GM12878 (cell line): ENCODE data around the gene CFAP92. TPM values are rescaled to one million over a fixed set of nuclear protein-coding genes. Genes with fewer than 3 reads are reported as not detected.

Experiments
- ATAC-seq: fragments of 200-7000 bp; cut with Tn5 transposase; 3 replicates; pipeline ENCODE4 v1.9.1; 2020; ENCODE audit warnings: mild to moderate bottlenecking, moderate library complexity
- BruUV-seq: library from RNA; stranded (reverse); fragments of 400-500 nt; replicated peaks from 2 replicates; lab custom pipeline; 2021; lab: Mats Ljungman, UMichigan
- CTCF ChIA-PET: fragments of 300-600 bp; sonication (Branson Sonifier 250); formaldehyde crosslinking; extraction: SDS; loops from one replicate; lab custom pipeline; 2021; ENCODE audit warnings: inconsistent platforms; lab: Yijun Ruan, JAX
- POLR2A ChIA-PET: fragments of 350-600 bp; formaldehyde crosslinking; extraction: SDS; loops from one replicate; lab custom pipeline; 2021; ENCODE audit warnings: inconsistent platforms; lab: Charles Lee
- RAD21 ChIA-PET: fragments of 300-600 bp; sonication (Branson Sonifier 250); formaldehyde crosslinking; loops from one replicate; lab custom pipeline; 2023; ENCODE audit warnings: antibody characterized with exemption; ENCODE audit not compliant: unreplicated experiment; lab: Charles Lee
- SMC1A ChIA-PET: fragments of 300-600 bp; sonication (Branson Sonifier 250); formaldehyde crosslinking; loops from one replicate; lab custom pipeline; 2023; ENCODE audit not compliant: unreplicated experiment, uncharacterized antibody; lab: Charles Lee
- DNase-seq: peaks from one replicate; pipeline ENCODE4 v3.0.0-alpha.2; 2011; ENCODE audit warnings: low read depth, low spot score
- FAIRE-seq: peaks from 3 replicates; lab custom pipeline; 2011; peaks lifted over from hg19 to GRCh38; lab: Jason Lieb, UNC
- H2AFZ ChIP-seq: 2 replicates; pipeline ENCODE4 v1.6.0; 2011; ENCODE audit warnings: low read depth, low read length, control low read depth; ENCODE audit not compliant: control insufficient read depth
- H3K27ac ChIP-seq: 2 replicates; pipeline ENCODE4 v1.5.1; 2011; ENCODE audit warnings: control low read depth; ENCODE audit not compliant: control insufficient read depth, insufficient read depth
- H3K27me3 ChIP-seq, 2 experiments: replicated peaks in 1 of 2; 2 replicates each; pipeline versions ENCODE4 v1.6.0 to v1.6.1; 2011; ENCODE audit warnings: low read length in 1 of 2; ENCODE audit not compliant: control insufficient read depth in 2 of 2, insufficient read depth in 2 of 2
- H3K36me3 ChIP-seq, 2 experiments: 2 replicates each; pipeline ENCODE4 v1.5.1; 2011; ENCODE audit warnings: low read length in 1 of 2; ENCODE audit not compliant: control insufficient read depth in 2 of 2, insufficient read depth in 2 of 2
- H3K4me1 ChIP-seq: 2 replicates; pipeline ENCODE4 v1.6.1; 2011; ENCODE audit warnings: mild to moderate bottlenecking, low read length, moderate library complexity, mixed read lengths; ENCODE audit not compliant: control insufficient read depth, insufficient read depth
- H3K4me2 ChIP-seq: 2 replicates; pipeline ENCODE4 v1.6.0; 2011; ENCODE audit warnings: control low read depth; ENCODE audit not compliant: control insufficient read depth, insufficient read depth
- H3K4me3 ChIP-seq: fragments of 200-600 bp; sonication (generic); 2 replicates; pipeline ENCODE4 v1.5.1; 2016
- H3K79me2 ChIP-seq: 2 replicates; pipeline ENCODE4 v1.6.0; 2011; ENCODE audit warnings: low read length; ENCODE audit not compliant: control insufficient read depth, insufficient read depth
- H3K9ac ChIP-seq: 2 replicates; pipeline ENCODE4 v1.8.0; 2011; ENCODE audit warnings: low read length, control low read depth, mixed read lengths; ENCODE audit not compliant: control insufficient read depth, insufficient read depth
- H3K9me3 ChIP-seq: replicated peaks from 3 replicates; pipeline ENCODE4 v1.5.1; 2011; ENCODE audit warnings: mild to moderate bottlenecking, low read length; ENCODE audit not compliant: control insufficient read depth, insufficient read depth
- H4K20me1 ChIP-seq: 2 replicates; pipeline ENCODE4 v1.6.0; 2011; ENCODE audit not compliant: control insufficient read depth, insufficient read depth
- ASH2L ChIP-seq: fragments of 300-600, 200-600 bp; sonication (generic); IDR thresholded peaks from 2 replicates; pipeline ENCODE4 v1.6.1; 2017; ENCODE audit warnings: low read depth, mild to moderate bottlenecking, borderline replicate concordance
- BRCA1 ChIP-seq: IDR thresholded peaks from 2 replicates; pipeline ENCODE4 v1.6.1; 2011; ENCODE audit warnings: low read depth, low read length, improper control_type of control experiment
- CREM ChIP-seq: IDR thresholded peaks from 2 replicates; pipeline ENCODE4 v1.6.1; 2014; ENCODE audit warnings: antibody characterized with exemption, low read depth
- HDGF ChIP-seq: fragments of 450-650 bp; IDR thresholded peaks from 2 replicates; pipeline ENCODE4 v1.6.1; 2016; ENCODE audit warnings: antibody characterized with exemption
- MEF2B ChIP-seq: fragments of 450-650 bp; IDR thresholded peaks from 2 replicates; pipeline ENCODE4 v1.6.1; 2018; ENCODE audit warnings: mild to moderate bottlenecking, moderate library complexity; ENCODE audit not compliant: partially characterized antibody, poor library complexity, severe bottlenecking
- MYB ChIP-seq: fragments of 150-350 bp; IDR thresholded peaks from 2 replicates; pipeline ENCODE4 v1.6.1; 2014; ENCODE audit warnings: mild to moderate bottlenecking, low read depth, low read length, borderline replicate concordance
- NFXL1 ChIP-seq: fragments of 450-650 bp; IDR thresholded peaks from 2 replicates; pipeline ENCODE4 v1.6.1; 2017; ENCODE audit warnings: antibody characterized with exemption, mild to moderate bottlenecking, borderline replicate concordance
- NFYA ChIP-seq: IDR thresholded peaks from 2 replicates; pipeline ENCODE4 v1.6.1; 2011; ENCODE audit warnings: low read depth, mild to moderate bottlenecking, low read length, improper control_type of control experiment, borderline replicate concordance
- PAX5 ChIP-seq: IDR thresholded peaks from 2 replicates; pipeline ENCODE4 v1.6.1; 2011; ENCODE audit warnings: low read depth, low read length, borderline replicate concordance
- RUNX3 ChIP-seq: IDR thresholded peaks from 2 replicates; pipeline ENCODE4 v1.6.1; 2012; ENCODE audit warnings: low read length, inconsistent platforms
- SMAD1 ChIP-seq: fragments of 450-650 bp; IDR thresholded peaks from 2 replicates; pipeline ENCODE4 v1.6.1; 2018; ENCODE audit warnings: mild to moderate bottlenecking, low read depth; ENCODE audit not compliant: partially characterized antibody
- STAT3 ChIP-seq: IDR thresholded peaks from 2 replicates; pipeline ENCODE4 v1.6.1; 2011; ENCODE audit warnings: low read depth, low read length, improper control_type of control experiment
- SUZ12 ChIP-seq: fragments of 200-600 bp; sonication (generic); IDR thresholded peaks from one replicate; pipeline ENCODE4 v1.6.1; 2018; ENCODE audit warnings: antibody characterized with exemption, mild to moderate bottlenecking; ENCODE audit not compliant: unreplicated experiment
- WGBS: methylation state at CpG from one replicate; pipeline ENCODE4 v1.1.6; 2016; ENCODE audit warnings: low lambda C conversion rate; ENCODE audit not compliant: insufficient replicate concordance, insufficient coverage; ENCODE audit errors: missing lambda C conversion rate; 5-methylcytosine and 5-hydroxymethylcytosine counted together
- in situ Hi-C: fragments of 300-500 bp; cut with MboI; formaldehyde crosslinking; loops from 9 replicates; pipeline ENCODE4 v1.14.3; 2018; ENCODE audit warnings: mixed read lengths
- intact Hi-C: fragments of 100-400 bp; cut with micrococcal nuclease; formaldehyde crosslinking; loops from one replicate; pipeline ENCODE4 v1.14.2; 2022; ENCODE audit not compliant: unreplicated experiment
- polyA plus RNA-seq, 11 experiments: library from polyadenylated mRNA; depleted of rRNA in 4 of 11; unstranded in 6 of 11; stranded (reverse) in 5 of 11; fragments of >200 nt; fragmentation: Nextera tagmentation in 4 of 11; fragmentation: Illumina TruSeq in 1 of 11; extraction: Ambion mirVana in 4 of 11; extraction: Trizol in 1 of 11; gene quantifications; 1 replicate in 1 of 11; 2 replicates in 10 of 11; pipeline versions ENCODE4 v1.2.1 to v1.2.3, GENCODE V29; 2011 to 2016; ENCODE audit warnings: inconsistent platforms in 2 of 11, missing spikeins in 2 of 11, low read depth in 1 of 11
- total RNA-seq, 4 experiments: library from RNA; depleted of rRNA in 3 of 4; stranded (reverse); fragments of >200 nt in 3 of 4; fragmentation: Illumina TruSeq in 1 of 4; extraction: Trizol in 1 of 4; gene quantifications; 2 replicates each; pipeline versions ENCODE4 v1.2.1 to v1.2.3, GENCODE V29; 2013 to 2021
- TF ChIP-seq, protein P1 (sequence below): fragments of 450-650 bp; IDR thresholded peaks from 2 replicates; pipeline ENCODE4 v1.6.1; 2017; ENCODE audit warnings: borderline replicate concordance
- TF ChIP-seq, protein P2 (sequence below): IDR thresholded peaks from 2 replicates; pipeline ENCODE4 v1.6.1; 2012; ENCODE audit warnings: low read depth, low read length, improper control_type of control experiment
- TF ChIP-seq, protein P3 (sequence below): fragments of 450-650 bp; formaldehyde crosslinking; IDR thresholded peaks from 2 replicates; pipeline ENCODE4 v1.4.0; 2022; ENCODE audit warnings: mild to moderate bottlenecking, moderate library complexity
- TF ChIP-seq, protein P4 (sequence below): fragments of 450-650 bp; IDR thresholded peaks from 2 replicates; pipeline ENCODE4 v1.6.1; 2017; ENCODE audit warnings: mild to moderate bottlenecking, low read depth, inconsistent platforms; ENCODE audit not compliant: poor library complexity, severe bottlenecking

The CFAP92 gene
- total and polyA plus RNA-seq, 10 of the 15 experiments (the other 5 are each of a cell fraction or from before 2014, with no cell fraction given) = 0.05 to 0.52 (median 0.14) TPM; not detected in 7

DNA sequence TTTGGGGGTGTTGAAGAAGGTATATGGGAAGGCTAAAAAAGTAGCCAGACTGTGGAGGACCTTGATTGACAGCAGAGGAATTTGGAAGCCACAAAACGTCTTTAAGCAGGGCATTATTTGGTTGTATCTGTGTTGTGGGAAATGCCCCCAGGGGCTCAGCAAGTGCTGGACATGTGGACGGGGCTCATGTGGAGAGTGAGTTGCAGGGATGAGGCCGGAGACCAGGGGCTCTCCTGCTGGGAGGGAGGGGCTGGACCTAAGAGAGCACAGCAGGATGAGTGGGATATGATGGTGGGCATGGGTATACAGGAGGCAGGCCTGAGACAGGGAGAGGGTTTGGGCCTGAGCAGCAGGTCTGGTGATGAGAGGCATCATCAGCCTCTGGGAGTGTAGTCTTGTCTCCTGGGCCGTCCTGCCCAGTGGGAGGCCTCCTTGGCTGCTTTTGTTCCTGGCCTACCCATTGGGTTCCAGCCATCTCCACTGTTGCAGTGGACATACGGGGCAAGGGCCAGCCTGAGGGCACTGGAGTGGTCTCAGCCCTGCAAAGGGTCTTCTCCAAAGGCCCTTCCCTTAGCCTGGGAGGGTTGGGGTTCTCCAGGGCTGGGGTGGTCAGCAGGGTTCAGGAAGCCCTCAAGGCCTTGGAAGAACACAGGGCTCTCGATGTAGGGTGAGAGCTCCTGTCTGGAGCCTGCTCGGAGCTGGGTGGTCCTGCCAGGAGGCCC lies 86.9 kb downstream of the CFAP92 start:
- 85% methylated on average over 7 of the region's 7 CpGs for WGBS
- RAD21 ChIA-PET = no interaction called here
- no peak overlapping the region for H3K27ac ChIP-seq
- SMC1A ChIA-PET = no interaction called here
- no peaks in the 10 kb centered on the region for H3K9me3 ChIP-seq
- no peaks in the 10 kb centered on the region for H3K79me2 ChIP-seq
- POLR2A ChIA-PET = no interaction called here
- H4K20me1 ChIP-seq = no peaks in the 10 kb centered on the region
- CTCF ChIA-PET = no interaction called here
- H3K27me3 ChIP-seq = no peaks in the 10 kb centered on the region
- peaks cover 13 to 36% of the 10 kb centered on the region in 2 experiments for H3K36me3 ChIP-seq
- intact Hi-C loops = no loop called here
- no peaks in the 10 kb centered on the region for H3K4me1 ChIP-seq
- H2AFZ ChIP-seq = no peak overlapping the region
- in situ Hi-C loops = no loop called here
- no peak overlapping the region for H3K4me3 ChIP-seq
- no peak for FAIRE-seq
- H3K9ac ChIP-seq = no peak overlapping the region
- no peak overlapping the region for H3K4me2 ChIP-seq
- DNase-seq = no peak
- no TSS peak for BruUV-seq
- no peak for ATAC-seq
- TF ChIP-seq, protein P1, sequence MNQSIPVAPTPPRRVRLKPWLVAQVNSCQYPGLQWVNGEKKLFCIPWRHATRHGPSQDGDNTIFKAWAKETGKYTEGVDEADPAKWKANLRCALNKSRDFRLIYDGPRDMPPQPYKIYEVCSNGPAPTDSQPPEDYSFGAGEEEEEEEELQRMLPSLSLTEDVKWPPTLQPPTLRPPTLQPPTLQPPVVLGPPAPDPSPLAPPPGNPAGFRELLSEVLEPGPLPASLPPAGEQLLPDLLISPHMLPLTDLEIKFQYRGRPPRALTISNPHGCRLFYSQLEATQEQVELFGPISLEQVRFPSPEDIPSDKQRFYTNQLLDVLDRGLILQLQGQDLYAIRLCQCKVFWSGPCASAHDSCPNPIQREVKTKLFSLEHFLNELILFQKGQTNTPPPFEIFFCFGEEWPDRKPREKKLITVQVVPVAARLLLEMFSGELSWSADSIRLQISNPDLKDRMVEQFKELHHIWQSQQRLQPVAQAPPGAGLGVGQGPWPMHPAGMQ = no peak
- TF ChIP-seq, protein P2, sequence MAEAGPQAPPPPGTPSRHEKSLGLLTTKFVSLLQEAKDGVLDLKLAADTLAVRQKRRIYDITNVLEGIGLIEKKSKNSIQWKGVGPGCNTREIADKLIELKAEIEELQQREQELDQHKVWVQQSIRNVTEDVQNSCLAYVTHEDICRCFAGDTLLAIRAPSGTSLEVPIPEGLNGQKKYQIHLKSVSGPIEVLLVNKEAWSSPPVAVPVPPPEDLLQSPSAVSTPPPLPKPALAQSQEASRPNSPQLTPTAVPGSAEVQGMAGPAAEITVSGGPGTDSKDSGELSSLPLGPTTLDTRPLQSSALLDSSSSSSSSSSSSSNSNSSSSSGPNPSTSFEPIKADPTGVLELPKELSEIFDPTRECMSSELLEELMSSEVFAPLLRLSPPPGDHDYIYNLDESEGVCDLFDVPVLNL = no peak
- TF ChIP-seq, protein P3, sequence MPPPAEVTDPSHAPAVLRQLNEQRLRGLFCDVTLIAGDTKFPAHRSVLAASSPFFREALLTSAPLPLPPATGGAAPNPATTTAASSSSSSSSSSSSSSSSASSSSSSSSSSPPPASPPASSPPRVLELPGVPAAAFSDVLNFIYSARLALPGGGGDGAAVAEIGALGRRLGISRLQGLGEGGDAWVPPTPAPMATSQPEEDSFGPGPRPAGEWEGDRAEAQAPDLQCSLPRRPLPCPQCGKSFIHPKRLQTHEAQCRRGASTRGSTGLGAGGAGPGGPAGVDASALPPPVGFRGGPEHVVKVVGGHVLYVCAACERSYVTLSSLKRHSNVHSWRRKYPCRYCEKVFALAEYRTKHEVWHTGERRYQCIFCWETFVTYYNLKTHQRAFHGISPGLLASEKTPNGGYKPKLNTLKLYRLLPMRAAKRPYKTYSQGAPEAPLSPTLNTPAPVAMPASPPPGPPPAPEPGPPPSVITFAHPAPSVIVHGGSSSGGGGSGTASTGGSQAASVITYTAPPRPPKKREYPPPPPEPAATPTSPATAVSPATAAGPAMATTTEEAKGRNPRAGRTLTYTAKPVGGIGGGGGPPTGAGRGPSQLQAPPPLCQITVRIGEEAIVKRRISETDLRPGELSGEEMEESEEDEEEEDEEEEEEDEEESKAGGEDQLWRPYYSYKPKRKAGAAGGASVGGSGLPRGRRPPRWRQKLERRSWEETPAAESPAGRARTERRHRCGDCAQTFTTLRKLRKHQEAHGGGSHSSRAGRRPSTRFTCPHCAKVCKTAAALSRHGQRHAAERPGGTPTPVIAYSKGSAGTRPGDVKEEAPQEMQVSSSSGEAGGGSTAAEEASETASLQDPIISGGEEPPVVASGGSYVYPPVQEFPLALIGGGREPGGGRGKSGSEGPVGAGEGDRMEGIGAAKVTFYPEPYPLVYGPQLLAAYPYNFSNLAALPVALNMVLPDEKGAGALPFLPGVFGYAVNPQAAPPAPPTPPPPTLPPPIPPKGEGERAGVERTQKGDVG (CRISPR knock-in tag) = no peak
- TF ChIP-seq MEF2B (no peak), SMAD1 (no peak), RUNX3 (no peak), SUZ12 (no peak), NFYA (no peak), NFXL1 (no peak), STAT3 (no peak), HDGF (no peak), BRCA1 (no peak), ASH2L (no peak), MYB (no peak), PAX5 (no peak), CREM (no peak)
- TF ChIP-seq, protein P4, sequence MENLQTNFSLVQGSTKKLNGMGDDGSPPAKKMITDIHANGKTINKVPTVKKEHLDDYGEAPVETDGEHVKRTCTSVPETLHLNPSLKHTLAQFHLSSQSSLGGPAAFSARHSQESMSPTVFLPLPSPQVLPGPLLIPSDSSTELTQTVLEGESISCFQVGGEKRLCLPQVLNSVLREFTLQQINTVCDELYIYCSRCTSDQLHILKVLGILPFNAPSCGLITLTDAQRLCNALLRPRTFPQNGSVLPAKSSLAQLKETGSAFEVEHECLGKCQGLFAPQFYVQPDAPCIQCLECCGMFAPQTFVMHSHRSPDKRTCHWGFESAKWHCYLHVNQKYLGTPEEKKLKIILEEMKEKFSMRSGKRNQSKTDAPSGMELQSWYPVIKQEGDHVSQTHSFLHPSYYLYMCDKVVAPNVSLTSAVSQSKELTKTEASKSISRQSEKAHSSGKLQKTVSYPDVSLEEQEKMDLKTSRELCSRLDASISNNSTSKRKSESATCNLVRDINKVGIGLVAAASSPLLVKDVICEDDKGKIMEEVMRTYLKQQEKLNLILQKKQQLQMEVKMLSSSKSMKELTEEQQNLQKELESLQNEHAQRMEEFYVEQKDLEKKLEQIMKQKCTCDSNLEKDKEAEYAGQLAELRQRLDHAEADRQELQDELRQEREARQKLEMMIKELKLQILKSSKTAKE = no peak
